Ascending aorta (tissue), 2 donors: ENCODE measurements around the gene C5orf15. TPM values are rescaled to one million over a fixed set of nuclear protein-coding genes. Genes with fewer than 3 reads are reported as not detected.

Experiments used
- DNase-seq, 2 donors: peaks; one replicate each; pipeline ENCODE4 v3.0.0-alpha.2; 2019; ENCODE audit warnings: low spot score in 2 of 2
- H3K27ac ChIP-seq, 2 donors: fragments of 200-600 bp; sonication (generic); one replicate each; pipeline ENCODE4 v1.5.1; 2016 to 2017; ENCODE audit warnings: mild to moderate bottlenecking in 1 of 2
- H3K27me3 ChIP-seq: fragments of 200-600 bp; sonication (generic); one replicate; pipeline ENCODE4 v1.5.1; 2017
- H3K36me3 ChIP-seq, 2 donors: fragments of 200-600 bp; sonication (generic); one replicate each; pipeline ENCODE4 v1.5.1; 2016
- H3K4me1 ChIP-seq, 2 donors: fragments of 200-600 bp; sonication (generic); one replicate each; pipeline ENCODE4 v1.5.1; 2016 to 2017; ENCODE audit warnings: mild to moderate bottlenecking in 1 of 2
- H3K4me3 ChIP-seq, 2 donors: fragments of 200-600 bp; sonication (generic); one replicate each; pipeline ENCODE4 v1.5.1; 2016 to 2017; ENCODE audit warnings: mild to moderate bottlenecking in 1 of 2
- H3K9me3 ChIP-seq, 2 donors: fragments of 200-600 bp; sonication (generic); one replicate each; pipeline ENCODE4 v1.5.1; 2016
- intact Hi-C: fragments of 100-400 bp; cut with DNase I; formaldehyde crosslinking; loops from one replicate; pipeline ENCODE4 v1.15.1; 2023
- total RNA-seq: library from RNA; depleted of rRNA; stranded (reverse); fragments of >200 nt; gene quantifications from one replicate; pipeline ENCODE4 v1.1.0, GENCODE V29; 2016
- TF ChIP-seq, protein P1 (sequence below), 3 experiments: fragments of 200-600 bp in 2 of 3; fragments of 450-650 bp in 1 of 3; sonication (generic) in 2 of 3; IDR thresholded peaks; one replicate each; pipeline ENCODE4 v1.5.1; 2016 to 2019; ENCODE audit warnings: antibody characterized with exemption in 3 of 3, mild to moderate bottlenecking in 1 of 3, moderate library complexity in 1 of 3

The C5orf15 gene
- total RNA-seq, 1 donor from 2014 or later, result 177 TPM

GRCh38 chr5:134004626-134005416 lies 36.4 kb upstream of the C5orf15 start, which contains the start of gene VDAC1:
Gene VDAC1, minus strand, starts transcription at chr5:134004975. Its CDS starts 11,963 bp downstream, at chr5:133993012.
- H3K9me3 ChIP-seq, result no peaks in the 10 kb centered on the region
- intact Hi-C loops, result loop anchor here (1.0 to 2.0 kb wide), 2 partner anchors 37 to 1042 kb away; partner anchors contain the start of genes AFF4 and C5orf15
- H3K27ac ChIP-seq, result peak within 1 kb of the TSS; percentile 100
- H3K4me1 ChIP-seq, result peaks cover 28 to 40% of the 10 kb centered on the region in 2 donors
- peak; percentile 31 to 91 for DNase-seq
- no peaks in the 10 kb centered on the region for H3K36me3 ChIP-seq
- TF ChIP-seq, protein P1, sequence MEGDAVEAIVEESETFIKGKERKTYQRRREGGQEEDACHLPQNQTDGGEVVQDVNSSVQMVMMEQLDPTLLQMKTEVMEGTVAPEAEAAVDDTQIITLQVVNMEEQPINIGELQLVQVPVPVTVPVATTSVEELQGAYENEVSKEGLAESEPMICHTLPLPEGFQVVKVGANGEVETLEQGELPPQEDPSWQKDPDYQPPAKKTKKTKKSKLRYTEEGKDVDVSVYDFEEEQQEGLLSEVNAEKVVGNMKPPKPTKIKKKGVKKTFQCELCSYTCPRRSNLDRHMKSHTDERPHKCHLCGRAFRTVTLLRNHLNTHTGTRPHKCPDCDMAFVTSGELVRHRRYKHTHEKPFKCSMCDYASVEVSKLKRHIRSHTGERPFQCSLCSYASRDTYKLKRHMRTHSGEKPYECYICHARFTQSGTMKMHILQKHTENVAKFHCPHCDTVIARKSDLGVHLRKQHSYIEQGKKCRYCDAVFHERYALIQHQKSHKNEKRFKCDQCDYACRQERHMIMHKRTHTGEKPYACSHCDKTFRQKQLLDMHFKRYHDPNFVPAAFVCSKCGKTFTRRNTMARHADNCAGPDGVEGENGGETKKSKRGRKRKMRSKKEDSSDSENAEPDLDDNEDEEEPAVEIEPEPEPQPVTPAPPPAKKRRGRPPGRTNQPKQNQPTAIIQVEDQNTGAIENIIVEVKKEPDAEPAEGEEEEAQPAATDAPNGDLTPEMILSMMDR (IDR thresholded peaks at IDR 0.05), result no peak
- peak within 1 kb of the TSS; percentile 97 for H3K4me3 ChIP-seq
- no peaks in the 10 kb centered on the region for H3K27me3 ChIP-seq

- TF ChIP-seq, protein P1 (IDR thresholded peaks at IDR 0.05), result no peak
- Histone ChIP-seq H3K4me1 (peaks cover 28 to 43% of the 10 kb centered on the region in 2 donors), H3K4me3 (peak overlapping the region; percentile 97), H3K36me3 (no peaks in the 10 kb centered on the region), H3K27ac (peak overlapping the region; percentile 100), H3K27me3 (no peaks in the 10 kb centered on the region), H3K9me3 (no peaks in the 10 kb centered on the region)
- intact Hi-C loops, result loop anchor here (2.0 kb wide), 1 partner anchor 1041 kb away; the partner anchor contains the start of gene AFF4
- DNase-seq, result peak in 1 of 2 donors; percentile 78
These were observed 35.6 kb upstream of the C5orf15 start for GRCh38 chr5:134003817-134004625.

GRCh38 chr5:134003064-134003816 lies 34.8 kb upstream of the C5orf15 start:
- TF ChIP-seq, protein P1 (IDR thresholded peaks at IDR 0.05), result no peak
- Histone ChIP-seq H3K9me3 (no peaks in the 10 kb centered on the region), H3K4me3 (peak overlapping the region; percentile 97), H3K27ac (peak overlapping the region; percentile 100), H3K36me3 (no peaks in the 10 kb centered on the region), H3K4me1 (peaks cover 28 to 47% of the 10 kb centered on the region in 2 donors), H3K27me3 (no peaks in the 10 kb centered on the region)
- DNase-seq, result no peak
- intact Hi-C loops, result no loop called here

GRCh38 chr5:134001938-134002731 lies 33.7 kb upstream of the C5orf15 start:
- TF ChIP-seq, protein P1 (IDR thresholded peaks at IDR 0.05), result no peak
- H3K9me3 ChIP-seq, result no peaks in the 10 kb centered on the region
- H3K4me3 ChIP-seq, result peak overlapping the region in 1 of 2 donors; percentile 97
- no peaks in the 10 kb centered on the region for H3K27me3 ChIP-seq
- H3K4me1 ChIP-seq, result peaks cover 28 to 47% of the 10 kb centered on the region in 2 donors
- no peak for DNase-seq
- intact Hi-C loops, result no loop called here
- no peaks in the 10 kb centered on the region for H3K36me3 ChIP-seq
- peak overlapping the region; percentile 100 for H3K27ac ChIP-seq
